GM11168 (cell line): Measurements from ENCODE around the gene CNOT2.
"Not testable (repeated sequence)": the region's sequence is repeated elsewhere in the genome, so short reads cannot be mapped to it uniquely, and the experiment has no call there.

ENCODE experiments used
- in situ Hi-C: fragments of 300-500 bp; cut with MboI; formaldehyde crosslinking; loops from one replicate; pipeline ENCODE4 v1.12.0; 2022; ENCODE audit warnings: low sequenced_read_pairs; ENCODE audit not compliant: unreplicated experiment

The CNOT2 gene

DNA sequence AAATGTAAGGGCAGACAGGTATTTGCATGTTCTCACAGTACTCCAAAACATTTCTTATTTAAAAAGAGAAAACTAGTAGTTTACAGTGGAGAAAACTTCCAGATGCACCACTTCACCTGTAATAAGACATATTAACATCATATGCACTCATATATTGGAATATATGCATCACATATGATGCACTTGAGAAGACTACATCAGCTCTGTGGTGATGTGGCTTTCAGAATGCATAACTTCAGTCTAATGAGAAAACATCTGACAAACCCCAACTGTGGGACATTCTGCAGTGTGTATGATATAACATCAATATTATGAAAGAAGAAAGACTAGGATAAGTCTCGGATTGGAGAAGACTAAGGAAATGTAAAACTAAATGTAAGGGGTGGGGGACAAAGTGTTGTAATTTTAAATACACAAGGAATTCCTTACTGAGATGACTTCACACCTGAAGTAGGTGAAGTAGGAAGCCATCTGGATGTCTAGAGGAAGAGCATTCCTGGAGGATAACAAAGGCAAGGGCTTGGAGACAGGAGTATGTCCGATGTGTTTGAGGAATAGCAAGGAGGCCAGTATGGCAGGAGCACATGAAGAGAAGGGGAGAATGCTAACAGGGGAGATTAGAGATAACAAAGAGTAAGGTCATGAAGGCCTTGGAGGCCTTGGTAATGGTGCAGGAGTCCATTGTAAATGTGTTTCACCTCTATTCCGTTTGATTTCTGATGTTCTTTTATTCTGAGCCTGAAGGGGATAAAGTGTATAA is 49.0 kb downstream of the CNOT2 start:
- in situ Hi-C loops = no loop called here

- in situ Hi-C loops = not testable (repeated sequence)
Measured at GRCh38 chr12:70304684-70305555, 61.7 kb downstream of the CNOT2 start.

GRCh38 chr12:70305794-70306193 is 62.6 kb downstream of the CNOT2 start:
- in situ Hi-C loops = no loop called here

DNA sequence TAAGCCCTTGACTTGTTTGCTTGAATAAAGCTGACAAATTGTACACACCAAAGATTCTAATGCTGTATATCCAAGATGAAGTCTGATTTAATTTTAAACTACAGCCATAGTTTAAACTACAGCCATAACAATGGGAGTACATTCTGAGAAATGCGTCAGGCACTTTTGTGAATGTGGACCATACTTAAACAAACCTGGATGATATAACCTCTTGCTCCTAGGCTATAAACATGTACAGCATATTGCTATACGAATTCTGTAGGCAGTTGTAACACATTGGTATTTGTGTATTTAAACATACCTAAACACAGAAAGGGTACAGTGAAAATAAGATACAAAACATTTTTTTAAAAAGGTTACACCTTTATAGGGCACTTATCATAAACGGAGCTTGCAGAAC is 63.4 kb downstream of the CNOT2 start:
- in situ Hi-C loops = no loop called here

- in situ Hi-C loops = no loop called here
Measured at GRCh38 chr12:70307868-70308267, 64.6 kb downstream of the CNOT2 start.

- in situ Hi-C loops = no loop called here
Measured at GRCh38 chr12:70309348-70309747, 66.1 kb downstream of the CNOT2 start.

GRCh38 chr12:70314145-70314544 is 70.9 kb downstream of the CNOT2 start:
- in situ Hi-C loops = loop anchor here (10.0 kb wide), 1 partner anchor 49 kb away; no protein-coding TSS in a partner anchor

DNA sequence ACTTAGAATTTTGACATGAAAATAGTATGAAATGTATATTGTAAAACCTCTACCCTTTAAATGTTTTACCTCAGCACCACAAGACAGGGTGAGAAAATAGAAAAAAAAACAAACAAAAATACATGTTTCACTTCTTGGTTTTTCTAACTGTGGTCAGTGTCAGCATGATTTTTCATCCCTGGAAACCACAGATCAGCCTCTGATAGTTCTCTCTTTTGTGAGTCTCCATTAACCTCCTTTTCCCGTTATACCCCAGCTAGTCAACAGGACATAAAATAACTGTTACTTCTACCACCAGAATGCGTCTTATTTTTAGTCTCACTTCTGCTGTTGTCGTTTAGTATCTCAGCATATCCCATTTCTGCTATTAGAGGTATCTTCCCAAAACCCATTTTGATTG is 74.5 kb downstream of the CNOT2 start:
- in situ Hi-C loops = loop anchor here (10.0 kb wide), 1 partner anchor 53 kb away; no protein-coding TSS in a partner anchor

DNA sequence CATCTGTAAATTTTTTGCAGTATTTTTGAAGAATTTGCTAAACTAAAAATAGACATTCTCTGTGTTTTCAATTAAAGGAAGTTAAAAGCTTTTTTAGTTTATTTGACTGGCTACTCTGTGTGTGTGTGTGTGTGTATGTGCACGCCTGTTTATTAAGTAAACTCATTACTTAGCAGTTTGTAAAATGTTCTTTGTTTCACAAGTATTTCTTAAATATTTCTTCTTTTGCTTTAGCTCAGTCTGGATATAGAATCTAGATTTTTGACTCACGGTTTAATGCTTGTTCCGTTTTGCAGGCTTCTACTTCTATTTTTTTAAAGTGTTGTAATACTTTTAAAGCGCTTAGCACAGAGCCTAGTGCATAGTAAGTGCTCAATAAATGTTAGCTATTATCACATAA is 76.4 kb downstream of the CNOT2 start:
- in situ Hi-C loops = loop anchor here (10.0 kb wide), 1 partner anchor 55 kb away; no protein-coding TSS in a partner anchor

DNA sequence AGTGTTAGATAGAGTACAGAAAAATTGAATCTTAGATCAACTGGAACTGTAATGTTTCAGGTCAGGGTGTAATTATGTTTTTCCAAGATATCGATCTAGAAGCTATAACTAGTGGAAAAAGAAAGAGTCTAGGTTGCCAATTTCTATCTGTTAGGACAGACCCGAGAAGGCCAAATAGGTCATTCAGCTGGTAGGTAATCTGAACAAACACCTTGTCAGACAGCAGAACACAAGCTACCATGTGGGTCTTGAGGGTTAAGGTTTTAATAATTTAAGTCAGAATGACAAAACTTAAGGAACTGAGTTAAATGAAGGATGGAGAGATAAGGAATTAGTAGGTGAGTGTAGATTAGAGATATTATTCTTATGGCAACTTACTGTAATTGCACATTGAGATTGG is 78.0 kb downstream of the CNOT2 start:
- in situ Hi-C loops = no loop called here

GRCh38 chr12:70327541-70327940 is 84.3 kb downstream of the CNOT2 start:
- in situ Hi-C loops = no loop called here

- in situ Hi-C loops = no loop called here
Measured at GRCh38 chr12:70329728-70330127, 86.5 kb downstream of the CNOT2 start.

- in situ Hi-C loops = no loop called here
Measured at GRCh38 chr12:70330158-70330557, 86.9 kb downstream of the CNOT2 start.

GRCh38 chr12:70332236-70332635 is 89.0 kb downstream of the CNOT2 start:
- in situ Hi-C loops = no loop called here

DNA sequence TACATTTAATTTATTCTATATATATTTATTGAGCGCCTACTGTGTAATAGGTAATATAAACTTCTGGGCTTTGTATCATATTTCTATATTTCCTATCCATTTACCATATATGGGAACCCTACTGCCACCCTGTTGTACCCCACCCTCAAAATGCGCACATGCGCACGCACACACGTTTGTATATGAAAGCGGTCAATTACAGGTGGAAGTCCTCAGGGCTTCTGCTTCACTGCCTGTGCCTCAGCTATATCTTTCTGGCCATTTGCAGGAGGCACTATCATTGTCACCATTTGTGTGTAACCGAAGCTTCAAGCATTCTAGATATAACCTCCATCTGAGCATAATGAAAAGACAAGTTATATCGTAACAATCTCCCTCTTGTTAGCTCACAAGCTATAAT is 91.5 kb downstream of the CNOT2 start:
- in situ Hi-C loops = no loop called here

- in situ Hi-C loops = no loop called here
Measured at GRCh38 chr12:70338531-70338930, 95.3 kb downstream of the CNOT2 start.

GRCh38 chr12:70351076-70351475 is 107.8 kb downstream of the CNOT2 start:
- in situ Hi-C loops = no loop called here

DNA sequence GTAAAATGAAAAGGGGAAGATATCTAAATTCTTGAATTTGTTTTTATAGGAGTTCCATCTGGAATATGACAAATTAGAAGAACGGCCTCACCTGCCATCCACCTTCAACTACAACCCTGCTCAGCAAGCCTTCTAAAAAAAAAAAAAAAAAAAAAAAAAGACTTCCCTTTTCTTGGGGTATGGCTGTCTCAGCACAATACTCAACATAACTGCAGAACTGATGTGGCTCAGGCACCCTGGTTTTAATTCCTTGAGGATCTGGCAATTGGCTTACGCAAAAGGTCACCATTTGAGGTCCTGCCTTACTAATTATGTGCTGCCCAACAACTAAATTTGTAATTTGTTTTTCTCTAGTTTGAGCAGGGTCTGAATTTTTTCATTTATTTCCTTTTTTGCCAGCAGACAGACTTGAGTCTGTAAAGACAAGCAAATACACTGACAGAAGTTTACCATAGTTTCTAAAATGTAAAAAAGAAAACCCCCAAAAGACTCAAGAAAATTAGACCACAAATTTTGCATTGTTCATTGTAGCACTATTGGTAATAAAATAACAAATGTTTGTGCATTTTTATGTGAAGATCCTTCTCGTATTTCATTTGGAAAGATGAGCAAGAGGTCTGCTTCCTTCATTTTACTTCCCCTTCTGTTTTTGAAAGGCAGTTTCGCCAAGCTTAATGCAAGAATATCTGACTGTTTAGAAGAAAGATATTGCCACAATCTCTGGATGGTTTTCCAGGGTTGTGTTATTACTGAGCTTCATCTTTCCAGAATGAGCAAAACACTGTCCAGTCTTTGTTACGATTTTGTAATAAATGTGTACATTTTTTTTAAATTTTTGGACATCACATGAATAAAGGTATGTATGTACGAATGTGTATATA is 110.8 kb downstream of the CNOT2 start:
- in situ Hi-C loops = no loop called here

- in situ Hi-C loops = no loop called here
Measured at GRCh38 chr12:70354787-70355186, 111.6 kb downstream of the CNOT2 start.

DNA sequence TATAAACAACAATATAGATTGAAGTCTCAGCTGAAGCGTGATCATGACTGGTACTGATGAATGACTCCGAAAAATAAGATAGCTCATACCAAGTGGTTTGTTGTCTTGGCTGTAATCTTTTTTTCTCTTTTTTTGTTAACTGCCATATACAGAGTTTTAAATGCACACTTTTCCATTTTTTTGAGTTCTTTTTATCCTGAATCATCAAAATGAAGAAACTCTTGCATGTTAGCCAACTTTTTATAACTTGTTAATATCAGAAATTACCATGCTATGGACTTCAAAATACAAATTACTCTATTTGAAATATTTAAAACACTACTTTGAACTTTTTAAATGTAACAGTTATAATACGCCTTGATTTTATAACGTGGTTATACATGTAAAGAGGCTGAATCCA is 112.7 kb downstream of the CNOT2 start:
- in situ Hi-C loops = no loop called here
